GM21447 (cell line): ENCODE results near the gene EBF3.

Experiments used
- ATAC-seq: cut with Tn5 transposase; IDR thresholded peaks from one replicate; pipeline ENCODE4 v1.9.1; 2021; ENCODE audit not compliant: unreplicated experiment

EBF3 gene

DNA sequence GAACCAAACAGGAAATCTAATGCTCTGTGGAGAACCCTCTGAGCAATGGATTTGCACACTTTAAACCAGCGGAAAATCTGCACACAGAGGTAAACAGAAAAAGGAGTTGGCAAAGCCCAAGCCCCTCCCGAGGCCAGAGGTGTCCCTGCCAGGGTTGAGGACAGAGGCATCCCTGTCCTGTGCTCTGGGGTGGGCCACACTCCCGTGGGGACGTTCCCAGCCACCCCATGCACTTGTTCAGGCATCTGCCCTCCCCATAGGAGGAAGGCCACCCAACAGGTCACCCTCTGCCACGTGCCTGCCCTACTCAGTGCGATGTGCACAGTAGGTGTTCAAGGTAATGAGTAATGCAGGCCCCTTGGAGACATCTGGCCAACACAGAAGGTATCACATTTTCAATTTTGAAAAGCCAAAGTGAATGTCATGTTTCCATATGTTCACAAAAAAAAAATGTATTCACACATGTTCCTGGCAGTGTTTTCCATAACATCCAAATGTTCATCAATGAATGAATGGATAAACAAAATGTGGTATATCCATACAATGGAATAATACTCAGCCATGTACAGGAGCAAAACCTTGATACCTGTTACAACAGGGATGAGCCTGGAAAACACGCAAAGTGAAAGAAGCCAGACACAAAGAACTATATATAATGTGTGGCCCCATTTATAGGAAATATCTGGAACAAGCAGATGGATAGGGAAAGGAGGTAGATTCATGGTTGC lies 108.1 kb downstream of the EBF3 start:
- ATAC-seq: no peak

DNA sequence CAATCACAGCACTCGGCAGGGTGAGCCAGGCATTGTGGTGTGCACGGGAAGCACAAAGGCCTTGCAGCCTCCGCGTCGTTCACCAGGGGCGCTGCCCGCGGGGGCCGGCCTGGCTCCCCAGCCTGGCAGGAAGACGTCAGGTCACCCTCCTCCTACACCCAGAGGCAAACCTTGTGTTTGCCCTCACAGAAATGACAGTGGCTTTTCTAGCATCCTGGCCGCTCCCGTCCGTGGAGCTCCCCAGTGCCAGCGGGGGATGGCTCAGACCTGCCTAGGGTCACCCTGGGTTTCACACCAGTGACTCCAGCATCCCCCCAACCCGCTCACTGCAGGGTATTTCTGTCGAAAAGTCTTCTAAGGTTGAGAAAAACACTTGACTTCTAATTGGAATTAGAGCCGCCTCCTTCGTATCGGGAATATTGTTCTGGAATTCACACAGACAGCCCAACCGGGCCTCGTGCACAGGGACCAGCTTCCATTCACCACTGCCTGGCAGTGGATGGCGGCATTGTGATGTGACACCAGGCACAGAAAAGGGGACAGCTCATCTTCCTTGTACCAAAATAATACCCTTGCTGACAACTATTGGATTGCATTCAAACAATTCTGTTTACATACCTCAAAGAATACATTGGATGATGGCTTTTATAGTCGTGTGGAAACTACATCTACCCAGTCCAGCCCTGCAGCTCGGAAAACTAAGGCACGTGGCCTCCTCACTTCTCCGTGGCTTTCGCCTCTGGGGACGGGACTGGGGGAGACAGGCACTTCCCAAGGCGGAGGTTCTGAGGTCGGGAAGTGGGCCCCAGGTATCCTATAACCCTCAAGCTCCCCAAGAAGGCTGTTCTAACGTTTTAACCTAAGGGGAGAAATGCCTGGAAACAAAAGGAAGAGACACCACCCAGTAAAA lies 109.0 kb downstream of the EBF3 start:
- no peak for ATAC-seq

DNA sequence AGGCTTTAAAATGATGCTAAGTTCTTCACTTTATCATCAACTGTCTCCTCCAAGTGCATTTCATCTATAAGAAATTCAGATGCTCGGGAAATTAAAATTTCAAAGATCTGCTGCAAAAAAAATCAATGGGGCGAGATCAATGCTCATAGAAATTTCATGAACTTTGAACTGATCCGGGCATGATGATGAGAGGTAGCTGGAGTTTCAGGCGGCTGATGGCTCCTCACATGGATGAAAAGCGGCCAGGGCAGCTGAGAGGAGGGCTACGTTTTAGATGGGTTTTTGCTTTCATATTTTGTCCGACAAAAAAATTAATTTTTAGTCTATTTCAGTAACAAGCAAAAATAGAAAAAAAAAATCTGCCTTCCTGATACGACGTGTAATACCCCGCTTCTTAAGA lies 109.9 kb downstream of the EBF3 start:
- ATAC-seq: no peak

DNA sequence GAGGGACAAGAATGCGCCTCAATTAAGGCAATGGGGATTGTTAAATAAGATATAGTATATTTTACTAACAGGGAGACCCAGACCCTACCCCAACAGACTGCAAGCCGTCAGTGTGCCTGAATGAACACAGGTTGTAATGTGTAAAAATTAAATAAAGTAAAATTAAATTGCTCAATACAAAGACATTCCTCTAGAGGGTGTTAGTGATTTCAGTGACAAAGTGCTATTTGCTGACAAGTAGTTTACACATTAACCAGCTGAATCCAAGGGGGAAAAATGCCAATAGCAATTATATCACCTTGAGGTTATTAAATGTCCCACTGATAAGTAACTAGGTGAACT lies 110.5 kb downstream of the EBF3 start:
- no peak for ATAC-seq

DNA sequence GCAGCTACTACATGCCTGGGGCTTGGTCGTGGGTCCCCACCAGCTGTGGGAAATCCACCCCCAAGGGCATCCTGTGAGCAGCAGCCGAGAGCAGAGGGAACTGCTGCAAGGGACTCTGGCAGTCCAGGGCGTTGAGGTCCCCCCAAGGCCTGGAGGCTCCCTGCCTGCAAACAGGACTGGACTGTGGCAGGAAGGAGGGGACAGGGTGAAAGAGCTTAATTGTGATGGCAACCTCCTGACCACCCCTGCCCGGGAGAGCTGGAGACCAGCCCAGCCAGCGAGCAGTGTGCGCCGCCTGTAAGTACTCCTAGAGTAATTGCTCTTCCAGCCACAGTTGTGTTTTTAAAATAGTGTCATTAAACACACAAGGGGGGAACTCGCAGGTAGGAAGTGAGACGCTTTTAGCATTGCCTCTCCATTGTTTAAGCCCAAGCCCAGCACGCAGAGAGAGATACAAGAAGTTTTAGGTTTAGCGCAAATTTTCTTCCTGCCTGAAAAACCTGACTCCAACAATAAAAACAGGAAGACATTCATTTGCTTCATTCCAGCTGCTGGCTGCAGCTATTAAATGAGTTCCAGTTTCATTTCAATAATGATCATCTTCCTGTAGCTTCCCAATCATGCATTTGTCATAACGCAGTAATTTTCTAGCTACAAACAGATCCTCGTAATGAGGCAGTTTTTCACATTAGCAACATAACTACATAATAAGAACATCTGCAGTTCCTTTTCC lies 111.1 kb downstream of the EBF3 start:
- no peak for ATAC-seq

DNA sequence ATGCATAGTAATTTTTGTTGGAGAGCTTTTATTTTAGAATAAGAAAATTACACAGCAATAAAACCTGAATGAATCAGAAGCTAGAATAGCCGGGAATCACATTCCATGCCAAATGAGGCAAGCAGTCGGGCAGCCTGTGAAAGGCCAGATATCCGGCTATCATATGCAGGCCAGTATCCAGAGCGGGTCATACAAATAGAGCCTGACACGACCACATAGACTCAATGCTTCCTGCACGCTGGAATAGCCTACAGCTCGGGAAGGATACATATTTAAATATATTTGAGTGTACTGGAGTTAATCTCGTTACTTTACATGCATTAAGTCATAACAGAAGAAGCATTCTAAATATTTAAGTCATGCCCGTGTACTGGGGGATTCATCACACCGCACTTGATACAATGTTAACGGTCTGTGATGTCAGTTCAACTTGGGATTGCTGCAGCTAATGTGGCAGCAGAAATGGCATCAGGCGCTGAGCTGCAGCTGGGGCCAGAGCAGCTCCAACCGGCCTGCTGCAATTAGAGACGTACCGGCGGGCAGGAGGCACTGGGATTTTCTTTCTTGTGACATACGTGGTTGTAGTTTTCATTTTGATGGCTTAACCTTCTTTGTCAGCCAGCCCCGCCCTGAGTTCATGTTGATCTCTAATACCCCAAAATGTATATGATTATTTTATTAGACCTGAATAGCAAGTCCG lies 112.0 kb downstream of the EBF3 start:
- no peak for ATAC-seq

DNA sequence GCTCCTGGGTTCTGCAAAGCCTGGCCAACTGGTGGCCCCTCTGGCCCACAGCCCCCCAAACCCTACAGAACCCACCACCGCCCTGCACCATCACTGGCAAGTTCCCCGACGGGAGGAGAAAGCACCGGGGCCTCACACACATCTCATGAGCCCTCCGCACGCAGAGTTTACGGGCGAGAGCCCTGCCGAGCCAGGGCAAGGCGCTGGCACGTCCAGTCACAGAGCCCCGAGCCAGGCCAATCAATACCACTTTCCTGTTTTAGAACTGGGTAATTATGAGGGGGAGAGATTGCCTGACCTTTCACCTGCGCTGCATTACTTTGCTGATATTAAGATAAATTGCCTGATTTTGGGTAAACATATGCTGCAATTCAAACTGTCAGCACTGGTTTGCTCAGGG lies 113.3 kb downstream of the EBF3 start:
- ATAC-seq: no peak

DNA sequence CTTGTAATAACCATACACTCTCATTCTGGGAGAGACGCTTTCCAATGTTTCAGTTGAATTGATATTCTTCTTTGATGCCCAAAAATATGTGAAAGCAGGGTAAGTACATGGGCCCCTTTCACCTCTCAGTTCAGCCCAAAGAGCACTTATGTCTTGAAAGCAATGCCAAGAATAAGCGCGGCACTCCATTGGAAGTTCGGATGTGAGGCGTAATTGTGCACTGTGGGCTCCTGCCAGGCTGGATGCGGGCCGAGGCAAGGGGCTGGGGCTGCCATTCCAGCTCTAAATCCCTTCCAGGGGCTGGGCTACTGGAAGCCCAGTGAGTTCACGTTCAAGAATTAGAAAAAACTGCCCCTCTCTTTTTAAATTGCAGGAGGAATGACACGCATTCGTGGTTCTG lies 113.8 kb downstream of the EBF3 start:
- ATAC-seq: no peak

DNA sequence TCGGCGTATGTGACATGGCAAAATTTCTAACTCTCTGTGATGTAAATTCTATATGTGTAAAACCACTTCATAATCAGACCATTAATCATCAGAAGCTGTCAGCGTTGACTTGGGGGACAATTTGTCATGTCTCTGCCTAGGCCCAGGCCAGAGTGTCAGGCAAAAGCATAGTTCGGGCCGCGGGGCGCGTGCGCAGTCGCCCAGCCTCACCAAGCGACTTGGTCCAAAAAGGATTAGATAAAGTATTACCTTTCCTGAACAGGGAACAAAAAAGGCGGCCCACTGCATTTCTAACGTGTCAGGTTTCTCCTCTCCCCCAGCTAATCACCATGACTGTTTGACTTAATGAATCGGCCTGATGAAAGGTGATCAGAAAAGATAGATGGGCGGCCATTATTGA lies 114.2 kb downstream of the EBF3 start:
- no peak for ATAC-seq

DNA sequence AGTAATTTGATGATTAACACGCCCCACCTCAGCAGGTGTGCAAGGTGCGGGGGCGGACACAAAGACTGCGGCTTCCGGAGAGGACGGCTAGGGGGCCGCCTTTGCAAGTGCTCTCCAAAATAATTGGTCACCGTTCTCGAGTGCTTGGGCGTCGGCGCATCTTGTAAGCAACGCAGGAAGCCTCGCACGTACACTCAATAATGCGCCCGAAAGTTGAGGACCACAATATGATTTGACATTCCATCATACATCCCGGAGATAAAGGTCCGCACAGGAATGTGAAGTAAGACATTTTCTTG lies 114.7 kb downstream of the EBF3 start:
- no peak for ATAC-seq

DNA sequence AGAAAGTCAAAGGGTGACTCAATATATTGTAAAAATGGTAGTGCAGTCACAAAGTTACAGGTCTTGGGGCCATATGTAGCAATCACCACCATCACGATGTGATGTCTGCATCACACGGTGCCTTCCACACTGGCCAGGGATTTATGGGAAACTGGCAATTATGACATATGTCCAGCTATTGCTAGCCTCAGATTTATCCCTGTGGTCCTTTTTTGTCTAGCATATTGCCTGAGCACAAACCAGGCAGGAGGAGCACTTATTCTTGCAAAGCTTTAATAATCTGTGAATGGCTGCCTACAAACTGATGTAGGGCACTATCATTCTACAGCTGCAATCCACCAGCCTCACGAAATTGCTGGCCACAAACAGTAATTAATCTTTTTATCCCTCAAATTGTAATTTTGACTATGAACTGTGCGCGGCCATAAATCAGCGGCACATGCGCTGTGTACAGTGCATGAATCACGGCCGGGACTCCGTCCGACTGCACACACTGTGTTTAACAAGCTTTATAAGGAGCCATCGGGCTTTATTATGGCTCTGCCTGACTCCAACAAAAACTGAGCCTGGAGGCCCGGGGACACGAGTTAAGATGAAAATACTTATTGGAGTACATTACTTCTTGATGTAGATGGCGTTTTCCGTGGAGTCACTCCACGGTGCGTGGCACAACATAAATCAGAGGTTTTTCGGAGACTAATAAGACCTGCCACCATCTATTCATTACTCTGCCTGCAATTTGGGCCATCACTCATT lies 115.2 kb downstream of the EBF3 start:
- ATAC-seq: no peak

DNA sequence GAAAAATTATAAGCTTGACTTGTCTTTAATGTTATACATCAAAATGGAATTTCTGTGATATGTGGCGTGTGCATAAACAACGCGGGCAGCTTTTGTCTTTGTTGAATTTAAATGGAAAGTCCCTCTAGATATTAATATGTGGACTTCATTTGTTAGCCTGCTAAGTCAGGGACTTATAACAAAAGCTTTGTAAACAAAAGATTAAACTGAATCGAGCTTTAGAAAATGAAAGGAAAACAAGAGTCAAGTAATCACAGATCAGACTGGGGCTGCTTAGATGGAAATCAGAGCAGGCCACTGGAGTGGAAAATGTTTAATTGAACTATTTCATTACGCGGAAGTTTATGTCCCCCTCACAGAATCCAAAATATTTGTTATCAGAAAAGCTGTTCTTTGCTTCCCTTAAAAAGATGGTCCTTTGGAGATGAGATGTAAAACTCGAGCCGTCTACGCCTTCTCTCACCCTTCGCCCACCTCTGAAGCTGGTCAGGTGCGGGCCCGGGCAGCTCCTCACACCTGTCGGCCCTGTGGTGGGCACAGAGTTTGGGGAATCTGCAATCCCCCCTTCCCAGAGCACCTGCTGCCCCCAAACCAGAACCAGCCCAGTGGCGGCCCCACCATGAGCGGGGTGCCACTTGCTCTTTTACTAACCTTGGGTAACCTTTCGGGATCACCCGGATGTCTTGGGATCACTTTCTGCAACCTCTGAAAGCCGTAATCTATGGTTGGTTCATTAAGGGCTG lies 116.2 kb downstream of the EBF3 start:
- no peak for ATAC-seq

DNA sequence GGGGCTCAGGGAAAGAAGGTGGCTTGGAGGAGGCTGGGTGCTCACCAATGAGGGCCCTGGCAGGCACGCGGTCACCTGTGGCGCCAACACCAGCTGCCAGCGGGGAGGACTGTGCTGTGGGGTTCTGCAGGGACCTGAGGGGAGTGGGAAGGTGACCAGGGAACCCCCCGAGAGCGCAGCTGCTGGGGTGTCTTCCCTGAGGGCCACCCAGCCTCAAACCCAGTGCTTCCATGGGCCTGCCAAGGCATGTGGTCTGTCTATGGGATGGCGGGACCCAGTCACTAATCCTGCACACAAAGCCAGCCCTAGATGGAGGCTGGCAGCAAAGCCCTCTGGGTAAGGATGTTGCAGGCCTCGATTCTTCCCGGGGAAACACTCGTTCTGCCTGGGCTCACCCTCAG lies 117.1 kb downstream of the EBF3 start:
- ATAC-seq: no peak

DNA sequence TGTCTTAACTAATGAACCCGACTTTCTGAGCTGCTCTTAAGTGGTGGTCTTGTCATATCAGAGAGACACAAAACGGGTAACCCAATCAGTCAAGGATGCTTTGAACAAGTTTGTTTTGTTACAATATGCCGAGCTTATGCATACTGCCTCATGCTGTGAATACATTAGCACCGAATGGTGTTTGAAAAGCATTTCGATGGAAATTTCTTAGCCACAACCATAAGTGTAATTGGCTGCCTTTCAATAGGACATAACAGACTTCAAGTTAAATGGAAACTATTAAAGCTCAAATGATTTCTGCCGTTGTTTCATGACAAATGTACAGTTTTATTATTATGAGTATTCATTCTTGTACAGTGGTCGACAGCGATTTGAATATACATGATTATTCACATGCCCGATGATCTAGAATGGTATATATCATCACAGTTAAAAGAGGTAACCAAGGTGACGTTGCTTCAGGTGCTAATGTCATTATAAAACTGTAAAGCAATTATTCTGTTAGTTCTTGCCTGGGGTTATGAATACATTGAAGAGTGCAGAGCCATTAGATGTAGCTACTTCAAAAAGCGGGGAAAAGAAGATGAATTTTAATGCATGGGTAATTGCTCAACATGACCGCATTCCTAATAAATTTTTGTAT lies 118.8 kb downstream of the EBF3 start:
- no peak for ATAC-seq

DNA sequence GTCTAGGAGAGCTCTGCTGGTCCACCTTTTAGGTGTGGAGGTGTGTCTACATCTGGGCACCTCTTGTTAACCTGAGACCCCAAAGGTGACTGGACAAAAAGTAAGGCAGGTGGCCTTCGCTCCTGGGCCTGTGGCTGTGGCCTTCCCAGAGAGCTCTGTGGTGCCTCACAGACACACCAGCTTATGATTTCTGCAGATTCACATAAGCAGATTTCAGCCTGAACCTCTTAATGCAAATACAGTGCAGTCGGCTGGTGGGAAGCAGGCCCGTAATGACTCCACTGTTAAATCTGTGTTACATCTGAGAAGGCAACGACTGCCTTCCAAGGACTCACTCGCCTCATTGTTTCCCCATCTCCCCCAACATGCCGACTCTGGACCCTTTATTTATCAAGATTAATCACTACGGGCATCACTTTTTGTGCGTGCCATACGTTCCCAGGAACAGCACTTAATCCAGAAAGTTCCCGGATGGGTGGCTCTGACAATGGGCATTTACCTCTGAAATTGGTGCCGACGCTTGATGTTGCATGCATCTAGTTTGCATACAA lies 119.8 kb downstream of the EBF3 start:
- ATAC-seq: no peak

DNA sequence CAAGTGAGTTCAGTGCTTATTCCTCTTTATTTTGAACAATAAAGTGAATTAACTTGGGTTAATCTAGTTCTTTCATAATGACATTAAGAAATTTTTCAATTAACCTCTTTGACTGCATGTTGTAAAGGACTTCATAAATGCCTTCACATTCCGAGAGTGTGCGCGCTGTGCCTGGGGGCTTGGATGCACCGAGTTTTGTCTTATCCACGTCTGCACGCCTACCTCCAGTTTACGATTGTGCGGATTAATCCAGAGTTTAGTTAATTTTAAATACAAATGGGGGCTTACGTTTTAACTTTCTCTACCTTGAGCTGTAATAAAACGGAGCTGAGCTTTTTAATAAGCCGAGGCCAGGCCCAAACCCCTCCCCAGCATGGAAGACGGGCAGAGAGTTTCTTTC lies 120.4 kb downstream of the EBF3 start:
- ATAC-seq: no peak

DNA sequence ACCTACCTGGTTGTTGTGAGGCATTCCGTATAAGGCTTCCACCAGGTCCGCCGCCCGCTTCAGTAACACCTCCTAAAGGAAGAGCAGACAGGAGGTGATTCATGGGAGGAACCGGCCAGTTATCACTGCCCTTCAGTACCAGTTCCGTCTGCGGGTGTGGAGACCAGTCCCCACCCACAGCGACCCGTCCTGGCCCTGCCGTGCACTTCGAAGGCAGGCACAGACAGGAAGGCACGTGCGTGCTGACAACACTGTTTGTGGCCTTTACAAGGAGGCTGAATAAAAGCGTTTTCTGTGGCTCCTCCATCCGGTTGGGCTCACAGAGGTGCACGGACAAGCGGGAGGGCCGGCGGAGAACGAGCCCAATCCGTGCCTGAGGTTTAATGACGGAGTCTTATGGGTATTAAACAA lies 120.9 kb downstream of the EBF3 start:
- no peak for ATAC-seq

DNA sequence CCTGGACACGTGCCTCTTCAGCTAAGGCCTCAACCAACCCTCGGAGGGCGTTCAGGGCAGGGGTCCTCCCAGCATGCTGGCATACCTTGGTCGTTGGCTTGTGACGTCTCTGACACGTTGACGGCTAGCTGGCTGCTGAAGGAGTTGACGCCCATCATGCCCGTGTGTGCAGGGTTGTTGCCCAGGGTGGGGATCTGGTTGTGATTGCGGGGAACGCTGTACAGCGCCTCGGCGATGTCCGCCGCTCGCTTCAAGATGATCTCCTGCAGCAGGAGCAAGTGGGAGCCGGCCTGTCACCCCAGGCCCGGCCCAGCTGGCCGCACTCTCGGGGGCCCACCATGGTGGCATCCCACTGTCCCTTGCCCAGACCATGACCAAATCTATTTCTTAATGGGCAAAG lies 122.0 kb downstream of the EBF3 start:
- ATAC-seq: no peak

DNA sequence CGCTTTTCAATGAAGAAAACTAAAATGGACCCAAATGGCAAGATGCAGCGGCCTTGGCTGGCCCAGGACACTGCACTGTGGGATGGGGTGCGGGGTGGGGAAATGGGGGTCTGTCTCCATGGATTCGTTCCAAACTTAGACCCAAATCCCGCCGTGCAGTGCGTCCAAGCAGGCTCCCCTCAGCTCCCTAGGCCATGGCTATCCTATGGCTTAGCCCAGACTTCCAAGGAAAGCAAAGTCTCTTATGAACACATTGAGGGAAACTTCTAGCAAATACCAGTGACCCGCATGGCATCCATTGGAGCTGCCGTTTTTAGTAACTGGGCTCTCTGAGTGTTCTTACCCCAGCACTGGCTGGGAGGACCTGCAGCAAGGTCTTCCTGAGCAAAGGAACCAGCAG lies 122.5 kb downstream of the EBF3 start:
- no peak for ATAC-seq
